Activated naive CD4-positive, alpha-beta T cell treated with anti-CD3 and anti-CD28 coated beads for 36 hours (primary cell): ENCODE results near the gene ISLR. TPM values are rescaled to one million over a fixed set of nuclear protein-coding genes. Genes with fewer than 3 reads are reported as not detected.
A peak's percentile ranks its signal among the peaks of the same experiment; 100 is the strongest.

Source experiments
- CTCF ChIA-PET: fragments of 350-600 bp; sonication (Branson Sonifier 250); formaldehyde crosslinking; loops from one replicate; lab custom pipeline; 2021; ENCODE audit warnings: antibody characterized with exemption; lab: Charles Lee
- DNase-seq: peaks from one replicate; pipeline ENCODE4 v3.0.0-alpha.2; 2020
- H3K27ac Mint-ChIP-seq: one replicate; pipeline ENCODE4 v1.8.0; 2021; ENCODE audit warnings: mild to moderate bottlenecking, mixed read lengths
- H3K27me3 Mint-ChIP-seq: one replicate; pipeline ENCODE4 v1.8.0; 2021; ENCODE audit warnings: low read depth, mixed read lengths
- H3K36me3 Mint-ChIP-seq: one replicate; pipeline ENCODE4 v1.8.0; 2021; ENCODE audit warnings: low read depth, mixed read lengths
- H3K4me1 Mint-ChIP-seq: one replicate; pipeline ENCODE4 v1.8.0; 2021; ENCODE audit warnings: low read depth, mixed read lengths
- H3K4me3 Mint-ChIP-seq: one replicate; pipeline ENCODE4 v1.8.0; 2021; ENCODE audit warnings: mild to moderate bottlenecking, moderate library complexity, mixed read lengths
- H3K9me3 Mint-ChIP-seq: one replicate; pipeline ENCODE4 v1.8.0; 2021; ENCODE audit warnings: mixed read lengths
- intact Hi-C: fragments of 100-400 bp; cut with micrococcal nuclease; formaldehyde crosslinking; loops from one replicate; pipeline ENCODE4 v1.15.1; 2023
- total RNA-seq, 2 experiments: library from RNA; stranded (reverse); gene quantifications; one replicate each; pipeline ENCODE4 v1.2.3, GENCODE V29; 2021

Gene ISLR
- total RNA-seq, 2 experiments from 2014 or later, result not detected

DNA sequence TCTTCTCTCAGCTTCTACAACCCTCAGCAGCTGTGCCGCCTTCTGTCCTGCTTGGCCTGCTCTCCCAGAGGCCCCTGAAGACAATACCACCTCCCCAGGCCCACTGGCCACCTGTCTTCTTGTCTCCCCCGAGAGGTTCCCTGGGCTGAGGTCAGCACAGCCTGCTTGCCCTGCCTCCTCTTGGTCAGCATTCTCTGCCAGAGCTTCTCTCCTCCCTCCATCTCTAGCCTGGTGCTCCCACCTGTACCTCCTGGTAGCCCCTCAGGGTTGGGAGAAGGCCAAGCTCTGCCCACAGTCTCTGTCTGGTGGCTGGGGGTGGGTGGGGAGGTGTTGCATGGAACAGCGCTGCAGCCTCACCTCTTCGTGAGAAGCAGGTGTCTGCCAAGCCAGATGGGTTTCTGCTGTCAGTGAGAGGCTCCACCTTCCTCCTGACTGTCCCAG lies 5.6 kb upstream of the ISLR start:
- intact Hi-C loops, result no loop called here
- no peaks in the 10 kb centered on the region for H3K27me3 Mint-ChIP-seq
- CTCF ChIA-PET, result no interaction called here

DNA sequence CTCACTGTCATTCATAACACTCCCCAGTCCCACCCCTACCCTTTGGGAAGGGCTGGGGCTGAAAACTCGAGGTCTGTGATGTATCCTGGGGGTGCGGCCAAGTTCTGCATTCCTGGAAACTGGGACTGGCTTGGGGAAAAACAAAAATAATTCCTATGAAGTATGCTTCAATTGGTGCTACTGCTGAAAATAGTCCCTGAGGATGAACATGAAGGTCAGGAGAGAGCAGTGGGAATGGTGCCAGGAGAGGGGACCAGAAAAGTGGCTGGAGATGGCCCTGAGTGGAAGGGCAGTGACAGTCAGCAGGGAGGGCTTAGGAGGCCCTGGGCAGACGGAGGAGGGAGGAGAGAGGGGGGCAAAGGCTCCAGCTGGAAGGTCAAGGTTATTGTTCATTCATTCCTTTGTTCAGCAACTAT lies 4.8 kb upstream of the ISLR start:
- intact Hi-C loops, result no loop called here
- Mint-ChIP-seq H3K27me3 (no peaks in the 10 kb centered on the region), H3K9me3 (no peaks in the 10 kb centered on the region), H3K4me1 (no peaks in the 10 kb centered on the region), H3K4me3 (no peak overlapping the region), H3K27ac (no peak overlapping the region), H3K36me3 (no peaks in the 10 kb centered on the region)
- CTCF ChIA-PET, result no interaction called here
- no peak for DNase-seq

More for the DNA sequence above, 5.6 kb upstream of the ISLR start:
- no peak for DNase-seq
- Mint-ChIP-seq H3K27ac (no peak overlapping the region), H3K9me3 (no peaks in the 10 kb centered on the region), H3K4me1 (no peaks in the 10 kb centered on the region), H3K36me3 (no peaks in the 10 kb centered on the region), H3K4me3 (no peak overlapping the region)

DNA sequence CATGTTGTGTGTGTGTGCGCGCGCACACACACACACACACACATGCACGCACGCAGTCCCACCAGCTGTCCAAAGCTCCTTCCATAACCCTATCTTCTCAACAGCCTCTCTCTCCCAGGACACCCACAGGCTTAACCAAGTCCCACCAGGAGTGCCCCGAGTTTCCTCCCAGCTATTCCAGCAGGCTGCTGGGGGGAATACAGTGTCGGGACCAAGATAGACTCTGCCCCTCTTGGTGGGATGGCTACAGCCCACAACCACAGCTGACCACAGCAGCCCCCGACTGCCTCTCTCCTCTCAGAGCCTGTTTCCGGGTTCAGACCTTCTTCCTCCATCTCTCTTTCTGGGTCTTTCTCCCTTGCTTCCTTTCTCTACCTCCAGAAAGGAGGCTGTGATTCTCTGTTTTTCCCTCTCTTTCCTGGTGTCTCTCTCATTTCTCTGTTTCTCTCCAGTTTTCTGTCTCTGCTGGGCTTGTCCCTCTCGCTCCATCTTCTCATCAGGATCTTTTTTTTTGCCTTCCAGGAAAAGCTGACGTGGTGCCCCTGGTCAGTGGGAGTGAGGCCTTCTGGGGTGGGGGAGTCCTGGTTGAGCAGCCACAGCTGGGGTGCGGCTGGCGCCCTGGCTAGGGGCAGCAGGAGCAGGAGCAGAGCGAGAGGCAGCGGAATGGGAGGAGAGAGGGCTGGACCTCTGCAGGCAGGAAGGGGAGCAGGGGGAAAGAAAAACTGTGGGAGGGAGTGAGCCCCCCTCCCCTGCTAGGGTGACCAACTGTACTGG lies 3.3 kb upstream of the ISLR start:
- no peak overlapping the region for H3K27ac Mint-ChIP-seq
- CTCF ChIA-PET, result no interaction called here
- intact Hi-C loops, result no loop called here

DNA sequence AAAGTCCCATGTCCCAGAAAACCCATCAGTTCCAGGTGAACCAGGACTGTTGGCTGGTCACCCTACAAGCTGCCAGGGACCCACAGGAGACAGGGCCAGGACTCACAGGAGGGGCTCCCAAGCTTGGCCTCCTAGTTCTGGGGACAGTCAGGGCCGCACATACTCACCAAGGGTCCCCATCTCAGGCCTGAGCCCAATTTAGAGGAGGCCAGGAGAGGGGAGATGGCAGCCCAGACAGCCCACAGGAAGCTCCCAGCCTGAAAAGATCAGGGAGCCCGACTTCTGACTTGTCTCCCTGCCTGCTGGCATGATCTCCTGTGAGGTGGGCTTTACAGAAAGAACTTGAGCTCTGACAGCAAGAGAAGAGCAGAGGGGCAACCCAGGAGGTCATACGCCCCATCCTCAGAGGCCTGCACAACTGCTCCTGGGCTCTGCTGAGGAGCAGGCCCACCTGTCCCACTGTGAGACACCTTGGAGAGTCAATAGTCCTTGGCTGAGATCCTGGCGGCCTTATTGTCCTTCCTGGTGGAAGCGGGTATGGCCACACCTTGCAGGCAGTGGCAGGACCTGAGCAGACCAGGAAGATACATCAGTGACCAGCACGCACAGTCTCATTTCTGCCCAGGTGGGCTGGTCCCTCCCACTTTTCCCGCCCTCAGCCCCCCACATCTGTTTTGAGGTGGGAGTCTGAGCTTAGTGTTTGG lies 2.5 kb upstream of the ISLR start:
- CTCF ChIA-PET, result no interaction called here
- H3K9me3 Mint-ChIP-seq, result no peaks in the 10 kb centered on the region
- no peak overlapping the region for H3K27ac Mint-ChIP-seq
- no peak overlapping the region for H3K4me3 Mint-ChIP-seq
- H3K4me1 Mint-ChIP-seq, result no peaks in the 10 kb centered on the region
- intact Hi-C loops, result no loop called here
- DNase-seq, result no peak
- H3K36me3 Mint-ChIP-seq, result no peaks in the 10 kb centered on the region
- no peaks in the 10 kb centered on the region for H3K27me3 Mint-ChIP-seq

More for the DNA sequence above, 3.3 kb upstream of the ISLR start:
- no peaks in the 10 kb centered on the region for H3K36me3 Mint-ChIP-seq
- DNase-seq, result no peak
- no peaks in the 10 kb centered on the region for H3K9me3 Mint-ChIP-seq
- H3K4me3 Mint-ChIP-seq, result no peak overlapping the region
- H3K4me1 Mint-ChIP-seq, result no peaks in the 10 kb centered on the region
- no peaks in the 10 kb centered on the region for H3K27me3 Mint-ChIP-seq

DNA sequence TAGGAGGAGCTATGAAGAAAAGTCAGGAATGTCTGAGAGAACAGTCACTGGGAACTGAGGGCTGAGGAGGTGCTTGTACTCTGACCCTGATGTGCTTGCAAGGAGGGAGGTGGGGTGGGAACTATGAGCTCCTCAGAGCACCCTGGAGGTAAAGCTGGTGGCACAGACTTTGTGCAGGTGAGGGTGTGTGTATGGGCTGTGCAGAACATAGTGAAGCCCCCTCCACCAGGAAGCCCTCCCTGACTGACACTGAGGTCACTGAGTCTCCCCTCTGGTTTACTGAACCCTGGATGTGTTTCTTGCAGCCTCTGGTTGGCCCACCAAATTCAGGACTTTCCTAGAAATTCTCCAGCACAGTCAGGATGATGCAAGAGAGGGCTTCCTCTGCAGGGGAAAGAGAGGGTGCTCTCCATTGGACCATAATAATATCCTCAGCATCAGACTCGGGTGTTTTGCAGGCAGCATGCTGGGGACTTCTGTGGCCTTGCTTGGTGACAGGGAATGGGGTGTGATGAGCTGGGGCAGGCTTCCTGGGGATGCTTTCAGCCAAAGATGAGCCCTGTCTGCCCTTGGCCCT lies 1.5 kb upstream of the ISLR start:
- Mint-ChIP-seq H3K4me3 (no peak overlapping the region), H3K9me3 (no peaks in the 10 kb centered on the region), H3K36me3 (no peaks in the 10 kb centered on the region), H3K27me3 (no peaks in the 10 kb centered on the region), H3K4me1 (no peaks in the 10 kb centered on the region), H3K27ac (no peak overlapping the region)
- intact Hi-C loops, result no loop called here
- CTCF ChIA-PET, result no interaction called here
- no peak for DNase-seq

DNA sequence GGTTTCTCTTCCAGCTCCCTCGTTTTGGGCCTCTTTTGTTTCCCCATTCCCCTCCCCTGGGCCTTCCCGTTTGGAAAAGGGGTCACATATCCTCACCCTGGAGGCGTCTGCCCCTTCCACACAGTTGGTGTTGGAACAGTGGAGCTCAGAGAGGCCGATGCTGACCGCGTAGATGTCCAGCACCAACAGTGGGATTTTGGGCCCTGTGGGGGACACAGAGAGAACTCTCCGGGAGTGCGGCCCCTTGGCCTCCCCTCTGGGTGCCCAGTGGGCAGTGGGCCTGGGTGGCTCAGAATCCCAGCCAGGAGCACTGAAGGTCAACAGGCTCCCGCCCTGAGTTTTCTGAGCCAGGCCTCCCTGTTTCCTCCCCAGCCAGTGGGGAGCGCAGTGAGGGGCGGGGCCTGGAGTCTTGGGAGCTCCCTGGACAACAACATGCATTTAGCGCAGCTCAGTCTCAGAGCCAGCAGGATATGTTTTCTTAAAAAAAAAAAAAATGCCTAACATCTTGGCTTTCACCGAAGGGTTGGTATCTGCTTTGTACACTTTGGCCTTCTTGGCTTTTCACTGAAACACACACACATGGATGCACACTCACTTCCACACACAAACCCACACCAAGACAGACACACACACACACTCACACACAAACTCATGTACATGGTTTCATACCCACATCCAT lies 670 bp upstream of the ISLR start:
- no peak for DNase-seq
- no peaks in the 10 kb centered on the region for H3K4me1 Mint-ChIP-seq
- no peak overlapping the region for H3K27ac Mint-ChIP-seq
- no peak overlapping the region for H3K4me3 Mint-ChIP-seq
- intact Hi-C loops, result no loop called here
- no peaks in the 10 kb centered on the region for H3K9me3 Mint-ChIP-seq
- H3K36me3 Mint-ChIP-seq, result no peaks in the 10 kb centered on the region
- CTCF ChIA-PET, result no interaction called here
- H3K27me3 Mint-ChIP-seq, result no peaks in the 10 kb centered on the region

DNA sequence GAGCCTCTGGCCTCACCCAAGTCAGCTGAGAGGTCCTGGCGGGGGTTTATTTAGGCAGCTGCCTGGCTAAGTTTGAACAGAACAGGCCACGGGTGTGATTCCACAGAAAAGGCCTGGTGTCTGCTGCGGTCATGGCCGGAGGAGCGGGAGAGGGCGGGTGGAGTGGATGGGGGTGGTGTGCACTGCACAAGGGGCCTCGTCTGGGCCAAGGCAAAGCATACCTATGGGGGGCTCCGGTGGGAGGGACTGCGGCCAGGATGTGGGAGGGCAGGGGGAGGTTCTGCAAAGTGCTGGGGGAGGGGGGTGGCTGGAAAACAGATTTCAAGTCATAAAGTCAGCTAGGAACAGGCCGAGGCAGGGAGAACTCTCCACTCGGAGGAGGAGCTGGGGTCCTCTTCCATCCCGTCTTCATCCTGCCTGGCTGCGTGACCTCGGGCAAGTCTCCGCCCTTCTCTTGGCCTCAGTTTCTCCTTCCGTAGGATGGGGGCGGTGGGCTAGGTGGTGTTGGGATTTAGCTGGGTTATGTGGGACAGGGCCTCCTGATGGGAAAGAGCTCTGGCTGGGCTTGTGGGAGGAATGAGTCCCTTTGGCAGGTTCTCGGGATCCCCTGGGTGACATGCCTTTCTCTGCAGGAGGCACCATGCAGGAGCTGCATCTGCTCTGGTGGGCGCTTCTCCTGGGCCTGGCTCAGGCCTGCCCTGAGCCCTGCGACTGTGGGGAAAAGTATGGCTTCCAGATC lies 878 bp downstream of the ISLR start:
- no peak for DNase-seq
- Mint-ChIP-seq H3K27ac (no peak overlapping the region), H3K27me3 (no peaks in the 10 kb centered on the region), H3K36me3 (no peaks in the 10 kb centered on the region), H3K4me1 (no peaks in the 10 kb centered on the region), H3K4me3 (no peak overlapping the region), H3K9me3 (no peaks in the 10 kb centered on the region)
- intact Hi-C loops, result no loop called here
- CTCF ChIA-PET, result no interaction called here

DNA sequence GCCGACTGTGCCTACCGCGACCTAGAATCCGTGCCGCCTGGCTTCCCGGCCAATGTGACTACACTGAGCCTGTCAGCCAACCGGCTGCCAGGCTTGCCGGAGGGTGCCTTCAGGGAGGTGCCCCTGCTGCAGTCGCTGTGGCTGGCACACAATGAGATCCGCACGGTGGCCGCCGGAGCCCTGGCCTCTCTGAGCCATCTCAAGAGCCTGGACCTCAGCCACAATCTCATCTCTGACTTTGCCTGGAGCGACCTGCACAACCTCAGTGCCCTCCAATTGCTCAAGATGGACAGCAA lies 1.4 kb downstream of the ISLR start:
- CTCF ChIA-PET, result no interaction called here
- Mint-ChIP-seq H3K36me3 (no peaks in the 10 kb centered on the region), H3K9me3 (no peaks in the 10 kb centered on the region), H3K4me3 (no peak overlapping the region), H3K27me3 (no peaks in the 10 kb centered on the region), H3K27ac (no peak overlapping the region), H3K4me1 (no peaks in the 10 kb centered on the region)
- DNase-seq, result no peak
- intact Hi-C loops, result no loop called here

DNA sequence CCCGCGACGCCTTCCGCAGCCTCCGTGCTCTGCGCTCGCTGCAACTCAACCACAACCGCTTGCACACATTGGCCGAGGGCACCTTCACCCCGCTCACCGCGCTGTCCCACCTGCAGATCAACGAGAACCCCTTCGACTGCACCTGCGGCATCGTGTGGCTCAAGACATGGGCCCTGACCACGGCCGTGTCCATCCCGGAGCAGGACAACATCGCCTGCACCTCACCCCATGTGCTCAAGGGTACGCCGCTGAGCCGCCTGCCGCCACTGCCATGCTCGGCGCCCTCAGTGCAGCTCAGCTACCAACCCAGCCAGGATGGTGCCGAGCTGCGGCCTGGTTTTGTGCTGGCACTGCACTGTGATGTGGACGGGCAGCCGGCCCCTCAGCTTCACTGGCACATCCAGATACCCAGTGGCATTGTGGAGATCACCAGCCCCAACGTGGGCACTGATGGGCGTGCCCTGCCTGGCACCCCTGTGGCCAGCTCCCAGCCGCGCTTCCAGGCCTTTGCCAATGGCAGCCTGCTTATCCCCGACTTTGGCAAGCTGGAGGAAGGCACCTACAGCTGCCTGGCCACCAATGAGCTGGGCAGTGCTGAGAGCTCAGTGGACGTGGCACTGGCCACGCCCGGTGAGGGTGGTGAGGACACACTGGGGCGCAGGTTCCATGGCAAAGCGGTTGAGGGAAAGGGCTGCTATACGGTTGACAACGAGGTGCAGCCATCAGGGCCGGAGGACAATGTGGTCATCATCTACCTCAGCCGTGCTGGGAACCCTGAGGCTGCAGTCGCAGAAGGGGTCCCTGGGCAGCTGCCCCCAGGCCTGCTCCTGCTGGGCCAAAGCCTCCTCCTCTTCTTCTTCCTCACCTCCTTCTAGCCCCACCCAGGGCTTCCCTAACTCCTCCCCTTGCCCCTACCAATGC lies 2.0 kb downstream of the ISLR start:
- Mint-ChIP-seq H3K27ac (no peak overlapping the region), H3K9me3 (no peaks in the 10 kb centered on the region), H3K4me3 (no peak overlapping the region), H3K36me3 (no peaks in the 10 kb centered on the region), H3K4me1 (no peaks in the 10 kb centered on the region), H3K27me3 (no peaks in the 10 kb centered on the region)
- CTCF ChIA-PET, result no interaction called here
- intact Hi-C loops, result no loop called here
- peak; percentile 3 for DNase-seq

DNA sequence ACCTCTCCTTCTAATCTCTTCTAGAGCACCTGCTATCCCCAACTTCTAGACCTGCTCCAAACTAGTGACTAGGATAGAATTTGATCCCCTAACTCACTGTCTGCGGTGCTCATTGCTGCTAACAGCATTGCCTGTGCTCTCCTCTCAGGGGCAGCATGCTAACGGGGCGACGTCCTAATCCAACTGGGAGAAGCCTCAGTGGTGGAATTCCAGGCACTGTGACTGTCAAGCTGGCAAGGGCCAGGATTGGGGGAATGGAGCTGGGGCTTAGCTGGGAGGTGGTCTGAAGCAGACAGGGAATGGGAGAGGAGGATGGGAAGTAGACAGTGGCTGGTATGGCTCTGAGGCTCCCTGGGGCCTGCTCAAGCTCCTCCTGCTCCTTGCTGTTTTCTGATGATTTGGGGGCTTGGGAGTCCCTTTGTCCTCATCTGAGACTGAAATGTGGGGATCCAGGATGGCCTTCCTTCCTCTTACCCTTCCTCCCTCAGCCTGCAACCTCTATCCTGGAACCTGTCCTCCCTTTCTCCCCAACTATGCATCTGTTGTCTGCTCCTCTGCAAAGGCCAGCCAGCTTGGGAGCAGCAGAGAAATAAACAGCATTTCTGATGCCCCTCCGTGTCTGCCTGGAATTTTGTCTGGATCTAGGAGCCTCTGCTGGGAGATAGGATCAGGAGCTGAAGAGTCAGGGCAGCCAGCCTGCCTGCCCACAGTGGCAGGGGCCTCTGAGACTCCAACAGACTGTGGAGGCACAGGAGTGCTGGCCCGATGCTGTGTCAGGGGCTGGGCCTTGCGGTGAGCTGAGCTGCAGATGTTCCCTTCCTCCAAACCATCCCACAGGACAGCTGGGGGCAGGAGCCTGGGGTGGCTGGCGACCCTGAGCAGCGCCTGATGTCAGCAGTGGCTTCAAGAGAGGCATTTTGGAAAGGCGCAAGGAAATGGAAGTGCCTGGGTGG lies 3.0 kb downstream of the ISLR start:
- Mint-ChIP-seq H3K4me1 (no peaks in the 10 kb centered on the region), H3K27ac (no peak overlapping the region), H3K27me3 (no peaks in the 10 kb centered on the region), H3K36me3 (no peaks in the 10 kb centered on the region), H3K4me3 (no peak overlapping the region), H3K9me3 (no peaks in the 10 kb centered on the region)
- intact Hi-C loops, result no loop called here
- CTCF ChIA-PET, result no interaction called here
- no peak for DNase-seq
